ENCODE measurements around the gene UPB1.
A peak's percentile ranks its signal among the peaks of the same experiment; 100 is the strongest.
"Not testable (repeated sequence)": the region's sequence is repeated elsewhere in the genome, so short reads cannot be mapped to it uniquely, and the experiment has no call there.

Gene UPB1

GRCh38 chr22:24550028-24550901, 55.1 kb downstream of the UPB1 start:
- Mint-ChIP-seq H3K36me3 (ENCODE audit: low read depth) (peaks cover 82% of the 10 kb centered on the region), H3K4me3 (no peak overlapping the region), H3K27ac (peak overlapping the region; percentile 50), H3K27me3 (no peaks in the 10 kb centered on the region), H3K9me3 (no peaks in the 10 kb centered on the region), H3K4me1 (ENCODE audit: low read depth) (peaks cover 32% of the 10 kb centered on the region)
- DNase-seq, result no peak

GRCh38 chr22:24550902-24551435, 55.8 kb downstream of the UPB1 start:
- Mint-ChIP-seq H3K27ac (peak overlapping the region; percentile 50), H3K9me3 (no peaks in the 10 kb centered on the region), H3K36me3 (ENCODE audit: low read depth) (peaks cover 84% of the 10 kb centered on the region), H3K27me3 (no peaks in the 10 kb centered on the region), H3K4me3 (no peak overlapping the region), H3K4me1 (ENCODE audit: low read depth) (peaks cover 33% of the 10 kb centered on the region)
- no peak for DNase-seq

- Mint-ChIP-seq H3K27ac (peak overlapping the region; percentile 96), H3K36me3 (ENCODE audit: low read depth) (peaks cover 83% of the 10 kb centered on the region), H3K4me3 (peak overlapping the region; percentile 97), H3K4me1 (ENCODE audit: low read depth) (peaks cover 41% of the 10 kb centered on the region)
- H3K27me3 Mint-ChIP-seq, DNase-seq, H3K9me3 Mint-ChIP-seq: not testable (repeated sequence)
These were observed 57.6 kb downstream of the UPB1 start for GRCh38 chr22:24552503-24553286.

GRCh38 chr22:24553597-24554312, 58.6 kb downstream of the UPB1 start:
- H3K27me3 Mint-ChIP-seq, result no peaks in the 10 kb centered on the region
- peak overlapping the region; percentile 96 for H3K27ac Mint-ChIP-seq
- no peak for DNase-seq
- peak overlapping the region; percentile 97 for H3K4me3 Mint-ChIP-seq
- H3K36me3 Mint-ChIP-seq (ENCODE audit: low read depth), result peaks cover 83% of the 10 kb centered on the region
- H3K9me3 Mint-ChIP-seq, result no peaks in the 10 kb centered on the region
- H3K4me1 Mint-ChIP-seq (ENCODE audit: low read depth), result peaks cover 52% of the 10 kb centered on the region

- H3K4me1 Mint-ChIP-seq (ENCODE audit: low read depth), result peaks cover 60% of the 10 kb centered on the region
- H3K36me3 Mint-ChIP-seq (ENCODE audit: low read depth), result peaks cover 85% of the 10 kb centered on the region
- no peaks in the 10 kb centered on the region for H3K9me3 Mint-ChIP-seq
- peak; percentile 63 for DNase-seq
- peak within 1 kb of the TSS; percentile 97 for H3K4me3 Mint-ChIP-seq
- H3K27ac Mint-ChIP-seq, result peak within 1 kb of the TSS; percentile 100
- no peaks in the 10 kb centered on the region for H3K27me3 Mint-ChIP-seq
These were observed 59.4 kb downstream of the UPB1 start, which contains the start of gene GUCD1 for GRCh38 chr22:24554313-24555164. Gene GUCD1, minus strand, starts transcription at chr22:24555138. Its CDS starts 147 bp downstream, at chr22:24554991.

GRCh38 chr22:24555165-24556039, 60.3 kb downstream of the UPB1 start, which contains the start of gene SNRPD3:
Gene SNRPD3, plus strand, starts transcription at chr22:24555999. Its CDS starts 1,676 bp downstream, at chr22:24557675.
- peak; percentile 100 for DNase-seq
- peak within 1 kb of the TSS; percentile 100 for H3K27ac Mint-ChIP-seq
- peak within 1 kb of the TSS; percentile 97 for H3K4me3 Mint-ChIP-seq
- no peaks in the 10 kb centered on the region for H3K9me3 Mint-ChIP-seq
- H3K27me3 Mint-ChIP-seq, result no peaks in the 10 kb centered on the region
- H3K4me1 Mint-ChIP-seq (ENCODE audit: low read depth), result peaks cover 59% of the 10 kb centered on the region
- peaks cover 82% of the 10 kb centered on the region for H3K36me3 Mint-ChIP-seq (ENCODE audit: low read depth)

GRCh38 chr22:24559471-24559870, 64.3 kb downstream of the UPB1 start:
- Mint-ChIP-seq H3K27me3 (no peaks in the 10 kb centered on the region), H3K27ac (peak overlapping the region; percentile 100)

GRCh38 chr22:24563246-24563645, 68.1 kb downstream of the UPB1 start:
- no peaks in the 10 kb centered on the region for H3K9me3 Mint-ChIP-seq
- peaks cover 62% of the 10 kb centered on the region for H3K4me1 Mint-ChIP-seq (ENCODE audit: low read depth)
- H3K27me3 Mint-ChIP-seq, result no peaks in the 10 kb centered on the region
- no peak overlapping the region for H3K27ac Mint-ChIP-seq
- H3K36me3 Mint-ChIP-seq (ENCODE audit: low read depth), result peaks cover 86% of the 10 kb centered on the region
- no peak for DNase-seq
- no peak overlapping the region for H3K4me3 Mint-ChIP-seq

More at GRCh38 chr22:24559471-24559870, 64.3 kb downstream of the UPB1 start:
- Mint-ChIP-seq H3K4me3 (no peak overlapping the region), H3K4me1 (ENCODE audit: low read depth) (peaks cover 62% of the 10 kb centered on the region), H3K9me3 (no peaks in the 10 kb centered on the region), H3K36me3 (ENCODE audit: low read depth) (peaks cover 81% of the 10 kb centered on the region)
- no peak for DNase-seq

- H3K27me3 Mint-ChIP-seq, result no peaks in the 10 kb centered on the region
- H3K27ac Mint-ChIP-seq, result peak overlapping the region; percentile 71
- no peaks in the 10 kb centered on the region for H3K9me3 Mint-ChIP-seq
- H3K36me3 Mint-ChIP-seq (ENCODE audit: low read depth), result peaks cover 82% of the 10 kb centered on the region
- no peak overlapping the region for H3K4me3 Mint-ChIP-seq
- peaks cover 49% of the 10 kb centered on the region for H3K4me1 Mint-ChIP-seq (ENCODE audit: low read depth)
- DNase-seq, result no peak
These were observed 69.4 kb downstream of the UPB1 start for GRCh38 chr22:24564376-24565058.

GRCh38 chr22:24565077-24565476, 69.9 kb downstream of the UPB1 start:
- no peaks in the 10 kb centered on the region for H3K9me3 Mint-ChIP-seq
- no peaks in the 10 kb centered on the region for H3K27me3 Mint-ChIP-seq
- peaks cover 84% of the 10 kb centered on the region for H3K36me3 Mint-ChIP-seq (ENCODE audit: low read depth)
- H3K4me3 Mint-ChIP-seq, result no peak overlapping the region
- peak overlapping the region; percentile 34 for H3K27ac Mint-ChIP-seq
- DNase-seq, result no peak
- peaks cover 46% of the 10 kb centered on the region for H3K4me1 Mint-ChIP-seq (ENCODE audit: low read depth)

GRCh38 chr22:24566899-24567511, 71.9 kb downstream of the UPB1 start:
- no peaks in the 10 kb centered on the region for H3K9me3 Mint-ChIP-seq
- H3K36me3 Mint-ChIP-seq (ENCODE audit: low read depth), result peaks cover 91% of the 10 kb centered on the region
- H3K27ac Mint-ChIP-seq, result peak overlapping the region; percentile 44
- H3K4me1 Mint-ChIP-seq (ENCODE audit: low read depth), result peaks cover 36% of the 10 kb centered on the region
- H3K4me3 Mint-ChIP-seq, result no peak overlapping the region
- H3K27me3 Mint-ChIP-seq, result no peaks in the 10 kb centered on the region
- no peak for DNase-seq

GRCh38 chr22:24567668-24568067, 72.5 kb downstream of the UPB1 start:
- peaks cover 33% of the 10 kb centered on the region for H3K4me1 Mint-ChIP-seq (ENCODE audit: low read depth)
- peaks cover 91% of the 10 kb centered on the region for H3K36me3 Mint-ChIP-seq (ENCODE audit: low read depth)
- H3K27me3 Mint-ChIP-seq, result no peaks in the 10 kb centered on the region
- no peak for DNase-seq
- no peak overlapping the region for H3K4me3 Mint-ChIP-seq
- H3K9me3 Mint-ChIP-seq, result no peaks in the 10 kb centered on the region
- no peak overlapping the region for H3K27ac Mint-ChIP-seq
